ENCODE measurements around the gene IL26. TPM values are rescaled to one million over a fixed set of nuclear protein-coding genes. Genes with fewer than 3 reads are reported as not detected.

Gene IL26, protein sequence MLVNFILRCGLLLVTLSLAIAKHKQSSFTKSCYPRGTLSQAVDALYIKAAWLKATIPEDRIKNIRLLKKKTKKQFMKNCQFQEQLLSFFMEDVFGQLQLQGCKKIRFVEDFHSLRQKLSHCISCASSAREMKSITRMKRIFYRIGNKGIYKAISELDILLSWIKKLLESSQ
- polyA plus RNA-seq (ENCODE audit: insufficient read depth in 1 of 5, insufficient read length in 5 of 5, low replicate concordance in 1 of 5) = not detected
- long read RNA-seq, donor 1 = 0 reads
- long read RNA-seq, donor 2 = 0 reads
- long read RNA-seq, donor 3 = 0 reads
- long read RNA-seq, donor 4 = 0 reads
- long read RNA-seq, donor 5 = 0 reads
- long read RNA-seq, donor 6 = 0 reads
- long read RNA-seq, donor 7 = 0 reads
- long read RNA-seq, donor 8 = 0 reads

GRCh38 chr12:68225576-68226476 is at the start of gene IL26:
Gene IL26 (minus strand): TSS chr12:68225810. CDS start chr12:68225756, 54 bp downstream.
- DNase-seq = no peak

DNA sequence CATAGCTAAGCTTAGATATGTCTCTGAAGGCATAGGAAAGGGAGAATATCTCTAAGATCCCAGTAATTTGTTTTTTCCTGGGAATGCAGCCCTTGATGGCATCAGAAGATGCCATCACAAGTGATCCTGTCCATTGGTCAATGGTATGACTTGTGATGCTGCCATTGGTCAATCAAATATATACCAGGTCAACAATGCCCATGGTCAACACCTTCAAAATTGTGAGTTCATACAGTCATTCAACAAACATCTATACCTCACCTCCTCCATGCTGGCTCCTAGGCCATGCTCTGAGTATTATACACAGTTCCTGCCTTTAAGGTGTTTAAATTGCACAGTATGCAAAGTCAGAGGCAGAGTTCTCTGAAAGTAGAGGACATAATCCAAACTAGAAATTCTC is 47.1 kb upstream of the IL26 start:
- no peak for DNase-seq

- no peak for DNase-seq
Measured at GRCh38 chr12:68271346-68271745, 45.7 kb upstream of the IL26 start.

DNA sequence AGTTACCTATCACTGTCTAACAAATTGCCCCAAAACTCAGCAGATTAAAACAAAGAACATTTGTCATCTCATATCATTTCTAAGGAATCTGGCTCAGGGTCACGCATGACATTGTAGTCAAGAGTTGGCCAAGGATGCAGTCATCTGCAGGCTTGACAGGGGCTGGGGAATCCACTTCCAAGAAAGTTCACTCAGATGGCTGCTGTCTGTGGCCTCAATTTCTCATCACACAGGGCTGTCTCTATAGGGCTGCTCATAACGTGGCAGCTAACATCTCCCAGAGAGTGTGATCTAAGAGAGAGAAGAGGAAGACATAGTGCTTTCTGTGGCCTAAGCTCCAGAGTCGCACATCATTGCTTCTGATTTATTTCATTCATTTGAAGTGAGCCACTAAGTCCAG is 44.7 kb upstream of the IL26 start:
- no peak for DNase-seq

- no peak for DNase-seq
Measured at GRCh38 chr12:68269779-68270178, 44.2 kb upstream of the IL26 start.

DNA sequence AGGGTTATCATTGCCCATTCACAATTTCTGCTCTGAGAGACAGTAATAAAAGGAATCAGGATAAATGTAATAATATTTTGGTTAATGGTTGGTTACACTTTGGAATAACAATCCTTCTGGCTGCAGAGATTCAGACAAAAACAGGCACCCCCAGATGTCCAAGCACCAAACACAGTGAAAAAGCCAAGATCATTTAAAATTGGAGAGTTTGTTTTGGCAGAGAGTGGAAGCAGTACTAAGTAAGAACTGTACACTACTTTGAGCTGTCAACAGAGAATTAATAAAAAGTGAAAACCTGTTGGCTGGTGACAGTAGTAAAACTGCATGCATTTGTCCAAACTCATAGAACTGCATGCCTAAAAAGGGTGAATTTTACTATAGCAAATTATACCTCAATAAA is 43.4 kb upstream of the IL26 start:
- no peak for DNase-seq

DNA sequence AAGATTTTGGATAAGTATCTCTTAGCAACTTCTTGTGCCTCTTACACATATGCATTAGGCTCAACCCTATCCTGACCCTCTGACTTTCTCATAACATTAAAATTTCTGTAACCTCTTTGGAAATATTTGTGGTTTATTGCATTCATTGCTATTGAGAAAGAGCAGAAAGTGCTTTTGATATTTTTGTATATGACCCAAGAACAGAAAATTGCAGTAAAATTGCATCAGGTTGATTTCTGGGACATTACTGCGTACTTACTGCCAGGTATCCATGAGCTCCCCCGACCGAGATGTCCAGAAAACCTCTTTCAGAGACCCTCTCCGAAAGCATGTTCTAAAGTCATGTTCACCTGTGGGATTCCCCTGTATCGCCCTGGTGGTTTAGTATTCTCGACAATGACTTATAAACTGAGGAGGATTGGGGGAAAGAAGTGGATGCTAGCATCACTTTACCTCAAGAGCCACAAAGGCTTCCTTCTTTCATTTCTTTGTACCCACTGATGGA is 42.3 kb upstream of the IL26 start:
- DNase-seq = no peak

GRCh38 chr12:68264857-68265256 is 39.2 kb upstream of the IL26 start:
- DNase-seq = no peak

DNA sequence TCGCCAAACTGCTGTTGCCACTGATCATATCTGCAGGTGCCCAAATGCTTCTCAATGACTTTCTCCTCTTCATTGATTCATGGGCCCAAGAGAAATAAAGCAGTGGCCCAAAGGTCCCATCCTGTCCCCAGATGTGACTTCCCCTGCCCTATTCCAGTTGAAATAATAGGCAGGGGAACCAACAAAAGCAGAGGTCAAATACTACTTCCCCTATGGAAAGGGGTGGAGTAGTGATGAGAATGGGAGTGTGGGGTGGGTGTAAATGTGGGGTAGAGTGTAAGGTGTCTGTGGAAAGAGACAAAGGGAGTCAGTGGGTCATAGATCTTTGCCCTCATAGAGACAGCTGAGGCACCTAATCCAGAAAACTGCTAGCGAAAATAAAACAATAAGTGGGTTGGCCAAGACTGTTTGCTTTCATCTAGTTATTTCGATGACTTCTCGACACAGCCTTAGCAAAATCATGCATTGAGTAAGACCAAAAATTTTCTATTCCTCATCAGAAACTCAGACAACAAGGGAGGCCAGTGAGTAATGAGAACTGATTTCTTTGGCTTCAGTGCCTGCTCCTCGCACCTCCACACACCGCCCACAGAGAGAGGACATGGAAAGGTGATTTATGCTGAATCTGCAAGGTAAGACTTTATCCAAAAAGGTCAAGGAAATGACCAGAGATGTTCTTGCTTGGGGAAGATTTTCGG is 38.7 kb upstream of the IL26 start:
- DNase-seq = no peak

- DNase-seq = no peak
Measured at GRCh38 chr12:68263366-68263765, 37.8 kb upstream of the IL26 start.

DNA sequence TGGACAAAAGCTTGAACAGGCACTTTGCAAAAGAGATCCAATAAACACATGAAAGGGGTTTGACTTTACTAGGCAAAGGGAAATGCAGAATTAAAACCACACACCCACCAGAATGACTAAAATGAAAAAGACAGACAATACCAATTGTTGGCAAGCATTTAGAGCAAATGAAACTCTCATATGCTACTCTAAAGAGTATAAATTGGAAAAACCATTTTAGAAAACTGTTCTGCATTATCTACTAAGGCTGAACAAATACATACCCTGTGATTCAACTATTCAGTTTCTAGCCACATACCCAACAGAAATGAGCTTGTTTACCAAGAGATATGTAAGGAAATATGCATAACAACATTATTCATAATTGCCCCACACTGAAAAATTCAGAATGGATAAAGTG is 36.3 kb upstream of the IL26 start:
- no peak for DNase-seq

DNA sequence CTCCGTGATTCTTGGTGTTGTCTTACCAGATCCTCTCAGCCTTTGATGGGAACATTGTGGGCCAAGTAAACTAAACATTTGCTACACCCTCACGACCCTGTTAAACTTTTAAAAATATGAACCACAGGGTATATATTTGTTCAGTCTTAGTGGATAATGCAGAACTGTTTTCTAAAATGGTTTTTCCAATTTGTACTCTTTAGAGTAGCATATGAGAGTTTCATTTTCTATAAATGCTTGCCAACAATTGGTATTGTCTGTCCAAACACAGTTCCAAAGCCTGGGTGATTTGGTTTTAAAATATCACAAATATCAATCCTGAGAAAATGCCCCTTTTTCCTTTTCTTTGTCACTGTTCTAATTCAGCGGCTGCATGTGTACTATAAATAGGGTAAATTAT is 34.5 kb upstream of the IL26 start:
- no peak for DNase-seq

GRCh38 chr12:68259318-68259940 is 33.8 kb upstream of the IL26 start:
- DNase-seq = no peak

GRCh38 chr12:68253504-68253903 is 27.9 kb upstream of the IL26 start, which contains the start of gene IL22:
Gene IL22 (minus strand): TSS chr12:68253604. CDS start chr12:68253448, 156 bp downstream.
- no peak for DNase-seq

DNA sequence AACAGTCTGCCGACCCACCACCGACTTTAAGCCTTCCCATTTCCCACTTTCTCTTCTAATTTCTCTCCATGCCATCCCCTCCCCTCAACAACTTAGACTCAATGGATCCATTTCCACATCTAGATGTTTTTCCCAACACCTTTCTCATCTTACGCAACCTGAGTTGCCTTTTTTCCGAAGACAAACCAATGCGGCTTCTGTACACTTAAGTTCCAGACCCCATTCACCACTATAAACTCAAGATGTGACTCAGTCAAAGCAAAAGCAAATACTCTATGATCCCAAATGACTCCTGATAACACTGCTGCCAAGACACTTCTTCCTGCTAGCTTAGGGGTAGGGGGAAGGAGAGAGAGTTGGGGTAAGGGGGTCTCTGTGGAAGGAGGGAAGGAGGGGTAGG is 26.5 kb upstream of the IL26 start:
- DNase-seq = no peak

DNA sequence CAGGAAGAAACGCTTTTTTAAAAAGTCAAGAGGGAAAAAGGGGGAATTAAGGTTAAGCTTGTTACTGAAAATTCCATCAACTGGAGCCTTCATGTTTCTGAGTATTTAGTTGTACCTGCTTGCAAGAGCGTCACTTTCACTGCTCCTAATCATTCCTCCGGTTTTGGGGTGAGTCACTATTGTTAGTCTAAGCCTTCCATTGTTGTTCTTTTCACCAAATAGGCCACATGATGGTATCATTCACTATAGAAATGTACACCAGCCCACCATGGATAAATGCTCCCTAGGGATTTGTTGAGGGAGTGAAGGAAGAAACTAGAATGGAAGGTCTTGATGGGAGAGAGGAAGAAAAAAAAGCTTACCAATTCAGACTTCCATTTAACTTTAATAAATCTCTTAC is 24.8 kb upstream of the IL26 start:
- no peak for DNase-seq

GRCh38 chr12:68247785-68248184 is 22.2 kb upstream of the IL26 start:
- no peak for DNase-seq

- no peak for DNase-seq
Measured at GRCh38 chr12:68246350-68246749, 20.7 kb upstream of the IL26 start.

DNA sequence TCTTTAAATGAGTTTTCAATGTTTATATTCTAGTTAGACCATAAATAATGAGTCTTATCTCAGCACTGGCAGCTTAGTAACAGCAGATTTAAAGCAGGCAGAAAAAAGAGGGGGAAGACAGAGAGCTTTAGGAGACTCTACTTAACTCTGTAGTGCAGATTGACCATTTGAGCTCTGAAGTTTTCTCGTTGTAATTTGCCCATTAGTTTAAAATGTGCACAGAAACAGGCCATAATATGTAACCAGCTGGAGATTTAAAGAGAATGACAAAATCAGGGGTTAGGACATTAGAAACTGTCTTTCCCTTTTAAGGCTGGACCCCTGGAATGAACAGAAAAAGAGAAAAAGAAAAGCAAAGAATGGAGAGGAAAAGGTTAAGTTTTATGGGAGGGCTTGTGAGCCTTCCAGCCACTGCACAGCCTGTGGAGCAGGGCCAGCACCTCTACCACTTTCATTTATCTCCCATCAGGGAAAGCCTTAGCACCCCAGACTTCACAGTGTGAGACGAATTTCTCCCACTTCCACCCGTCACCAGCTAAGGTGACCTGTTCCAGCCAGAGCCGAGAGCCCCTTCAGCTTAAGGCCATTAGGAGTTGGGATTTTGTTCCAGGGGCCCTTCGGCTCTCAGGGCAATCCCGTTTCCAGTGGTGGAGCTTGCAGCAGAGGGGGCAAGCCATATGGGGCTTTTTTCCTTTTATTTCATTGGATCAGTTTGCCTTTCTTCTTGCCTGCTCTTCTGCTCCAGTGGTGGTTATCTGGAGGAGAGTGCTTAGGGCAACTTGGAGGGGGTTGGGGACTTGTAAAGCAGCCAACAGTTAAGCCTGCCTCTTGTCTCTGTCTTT is 19.8 kb upstream of the IL26 start:
- DNase-seq = peak; percentile 58 to 63

DNA sequence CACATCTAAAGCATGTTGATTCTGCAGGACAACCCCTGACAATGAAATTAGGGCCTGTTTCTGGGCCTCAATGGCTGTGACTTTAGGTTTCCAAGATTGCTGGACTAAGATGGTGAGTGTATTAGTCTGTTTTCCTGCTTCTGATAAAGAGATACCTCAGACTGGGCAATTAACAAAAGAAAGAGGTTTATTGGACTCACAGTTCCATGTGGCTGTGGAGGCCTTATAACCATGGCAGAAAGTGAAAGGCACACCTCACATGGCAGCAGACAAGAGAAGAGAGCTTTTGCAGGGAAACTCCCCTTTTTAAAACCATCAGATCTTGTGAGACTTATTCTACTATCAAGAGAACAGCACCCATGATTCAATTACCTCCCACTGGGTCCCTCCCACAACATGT is 17.2 kb upstream of the IL26 start:
- DNase-seq = no peak

GRCh38 chr12:68240975-68241374 is 15.4 kb upstream of the IL26 start:
- DNase-seq = no peak
